Mesenteric fat pad (tissue), 1 donor: ENCODE measurements around the gene STARD10. TPM values are rescaled to one million over a fixed set of nuclear protein-coding genes. Genes with fewer than 3 reads are reported as not detected.

Experiments
- DNase-seq: peaks from one replicate; pipeline ENCODE4 v3.0.0-alpha.2; 2020; ENCODE audit warnings: low spot score
- long read RNA-seq: library from polyadenylated mRNA; unstranded; transcript quantifications from one replicate; pipeline ENCODE4 v2.0.0, GENCODE V29; 2020
- total RNA-seq: library from RNA; stranded (reverse); fragmentation: NEBNext Ultra II Directional; extraction: Animal tissue kit (Norgen Biotek cat#: 25700); gene quantifications from one replicate; pipeline ENCODE4 v1.2.1, GENCODE V29; 2021
- donor health status: DM: yes; HTN: yes; CAD: no.

Gene STARD10
- 9.0 TPM for total RNA-seq
- long read RNA-seq, partial matches to known transcripts: 0 of 5 reads
- long read RNA-seq, other reads (novel, unspliced or antisense): 0 of 5 reads

GRCh38 chr11:72793425-72794367 is at the start of gene STARD10:
TSS of gene STARD10 (minus strand) at chr11:72794047. CDS start at chr11:72781181, 12,866 bp downstream.
- DNase-seq: peak; percentile 98

GRCh38 chr11:72842653-72843330 is 48.9 kb upstream of the STARD10 start:
- DNase-seq: peak; percentile 24

GRCh38 chr11:72842126-72842525 is 48.3 kb upstream of the STARD10 start:
- no peak for DNase-seq

- DNase-seq: no peak
These were observed 47.5 kb upstream of the STARD10 start for GRCh38 chr11:72841397-72841796.

- DNase-seq: no peak
These were observed 46.9 kb upstream of the STARD10 start for GRCh38 chr11:72840780-72841179.

GRCh38 chr11:72838691-72839305 is 45.0 kb upstream of the STARD10 start:
- DNase-seq: peak; percentile 24

- DNase-seq: no peak
These were observed 42.3 kb upstream of the STARD10 start for GRCh38 chr11:72836111-72836510.

- DNase-seq: no peak
These were observed 41.1 kb upstream of the STARD10 start for GRCh38 chr11:72834905-72835304.

GRCh38 chr11:72833811-72834493 is 40.1 kb upstream of the STARD10 start:
- DNase-seq: no peak

GRCh38 chr11:72833083-72833733 is 39.4 kb upstream of the STARD10 start:
- DNase-seq: peak; percentile 35

GRCh38 chr11:72832301-72833082 is 38.6 kb upstream of the STARD10 start:
- peak; percentile 65 for DNase-seq

GRCh38 chr11:72831521-72832300 is 37.9 kb upstream of the STARD10 start:
- peak; percentile 91 for DNase-seq

GRCh38 chr11:72829884-72830533 is 36.2 kb upstream of the STARD10 start:
- no peak for DNase-seq

- DNase-seq: no peak
These were observed 35.3 kb upstream of the STARD10 start for GRCh38 chr11:72829178-72829577.

- DNase-seq: peak; percentile 57
These were observed 34.9 kb upstream of the STARD10 start for GRCh38 chr11:72828692-72829101.

GRCh38 chr11:72828081-72828567 is 34.3 kb upstream of the STARD10 start:
- DNase-seq: peak; percentile 87

- peak; percentile 53 for DNase-seq
These were observed 33.8 kb upstream of the STARD10 start for GRCh38 chr11:72827656-72828055.

GRCh38 chr11:72826942-72827480 is 33.2 kb upstream of the STARD10 start:
- DNase-seq: peak; percentile 76
